Measurements from ENCODE around the gene RBBP8.

RBBP8 gene

GRCh38 chr18:22999647-23000046 is 66.5 kb downstream of the RBBP8 start:
- DNase-seq = no peak

DNA sequence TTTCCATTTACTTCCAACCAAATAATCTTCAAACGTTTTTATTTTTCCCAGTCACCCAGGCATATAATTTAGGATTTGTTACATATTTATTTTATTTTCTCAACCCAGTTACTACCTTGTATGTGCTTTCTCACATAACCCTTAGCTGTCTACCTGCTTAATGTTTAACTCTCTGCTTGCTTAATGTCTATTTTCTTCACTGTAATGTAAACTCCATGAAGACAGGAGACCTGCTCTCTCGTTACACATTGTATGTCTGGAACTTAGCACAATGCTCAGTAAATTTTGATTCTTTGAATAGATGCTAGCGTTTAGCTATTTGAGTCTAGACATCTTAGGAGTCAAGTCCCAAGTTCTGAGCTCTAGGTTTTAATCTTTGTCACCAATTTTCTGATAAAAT is 70.2 kb downstream of the RBBP8 start:
- no peak for DNase-seq

DNA sequence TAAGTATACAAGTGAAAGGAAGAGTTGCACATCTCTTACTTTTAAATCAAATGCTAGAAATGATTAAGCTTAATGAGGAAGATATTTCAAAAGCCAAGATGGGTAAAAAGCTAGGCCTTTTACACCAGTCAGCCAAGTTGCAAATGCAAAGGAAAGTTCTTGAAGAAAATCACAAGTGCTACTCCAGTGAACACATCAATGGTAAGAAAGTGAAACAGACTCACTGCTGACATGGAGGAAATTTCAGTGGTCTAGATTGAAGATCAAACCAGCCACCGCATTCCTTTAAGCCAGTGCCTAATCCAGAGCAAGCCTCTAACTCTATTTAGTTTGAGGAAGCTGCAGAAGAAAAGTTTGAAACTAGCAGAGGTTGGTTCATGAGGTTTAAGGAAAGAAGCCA is 79.1 kb downstream of the RBBP8 start:
- DNase-seq = no peak

DNA sequence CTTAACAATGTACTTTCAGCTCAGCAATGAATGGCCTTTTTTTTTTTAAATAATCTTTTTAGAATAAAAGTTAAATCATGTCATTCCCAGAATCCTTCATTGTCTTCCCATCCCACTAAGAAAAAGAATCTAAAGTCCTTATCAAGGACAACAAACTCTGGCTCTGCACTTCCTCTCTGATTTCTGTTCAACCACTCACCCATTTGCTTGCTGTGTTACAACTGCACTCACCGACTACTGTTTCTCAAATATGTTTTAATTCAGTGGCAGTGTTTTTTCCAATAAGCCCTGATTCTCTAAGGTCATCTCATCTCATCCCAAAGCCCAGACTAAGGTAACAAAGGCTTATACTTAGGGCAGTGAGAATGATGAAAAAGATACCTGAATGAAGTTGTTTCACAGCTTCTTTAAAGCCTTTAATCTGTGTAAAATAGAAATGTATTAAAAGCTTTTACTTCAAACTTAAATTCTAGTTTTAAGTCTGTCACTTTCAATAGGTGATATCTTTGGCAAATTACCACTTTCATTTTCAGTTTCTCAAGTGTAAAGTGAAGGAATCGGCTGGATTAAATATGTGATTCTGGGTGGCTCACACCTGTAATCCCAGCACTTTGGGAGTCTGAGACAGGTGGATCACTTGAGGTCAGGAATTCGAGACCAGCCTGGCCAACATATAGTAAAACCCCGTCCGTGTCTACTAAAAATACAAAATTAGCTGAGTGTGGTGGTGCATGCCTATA is 87.6 kb downstream of the RBBP8 start:
- no peak for DNase-seq

- no peak for DNase-seq
Observed at GRCh38 chr18:23021623-23022022, 88.5 kb downstream of the RBBP8 start.

DNA sequence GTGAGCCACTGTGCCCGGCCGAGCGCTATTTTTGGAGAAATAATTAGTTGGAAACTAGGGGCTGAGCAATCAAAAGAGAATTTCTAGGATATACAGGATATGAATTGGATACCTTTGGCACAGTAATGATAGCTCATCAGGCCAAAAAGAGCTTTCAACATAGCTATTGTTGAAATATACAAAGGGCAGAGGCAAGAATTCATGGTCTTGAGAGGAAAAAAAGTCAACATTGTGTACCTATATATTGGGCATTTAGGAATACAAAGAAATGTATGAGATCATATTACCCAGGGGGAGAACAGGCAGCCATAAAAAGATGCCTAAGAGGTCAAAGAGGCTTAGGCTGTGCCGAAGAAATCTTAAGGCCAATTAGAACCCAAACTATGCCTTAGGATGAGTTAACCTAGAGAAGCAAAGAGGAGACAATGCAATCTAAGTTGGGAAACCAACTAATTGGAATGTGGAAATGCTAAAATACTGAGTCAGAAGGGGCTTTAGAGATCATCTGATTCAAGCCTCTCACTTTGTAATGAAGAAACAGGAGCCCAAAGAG is 99.0 kb downstream of the RBBP8 start:
- DNase-seq = no peak

DNA sequence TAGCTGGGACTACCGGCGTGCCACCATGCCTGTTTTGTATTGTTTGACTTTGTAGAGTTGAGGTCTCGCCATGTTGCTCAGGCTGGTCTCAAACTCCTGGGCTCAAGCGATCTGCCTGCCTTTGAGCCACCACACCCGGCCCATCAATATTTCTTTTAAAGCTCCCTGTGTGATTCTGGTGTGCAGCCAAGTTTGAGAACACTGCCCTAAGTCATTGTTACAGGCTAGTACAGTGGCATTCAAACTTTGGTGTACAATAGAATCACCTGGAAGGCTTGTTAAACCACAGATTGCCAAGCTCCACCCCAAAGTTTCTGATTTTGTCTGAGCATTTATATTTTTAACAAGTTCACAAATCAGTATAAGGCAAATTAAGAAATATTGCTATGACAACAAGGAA is 99.9 kb downstream of the RBBP8 start:
- DNase-seq = no peak

- DNase-seq = no peak
Observed at GRCh38 chr18:23036660-23037201, 103.6 kb downstream of the RBBP8 start.

GRCh38 chr18:23037646-23038045 is 104.5 kb downstream of the RBBP8 start:
- DNase-seq = no peak

DNA sequence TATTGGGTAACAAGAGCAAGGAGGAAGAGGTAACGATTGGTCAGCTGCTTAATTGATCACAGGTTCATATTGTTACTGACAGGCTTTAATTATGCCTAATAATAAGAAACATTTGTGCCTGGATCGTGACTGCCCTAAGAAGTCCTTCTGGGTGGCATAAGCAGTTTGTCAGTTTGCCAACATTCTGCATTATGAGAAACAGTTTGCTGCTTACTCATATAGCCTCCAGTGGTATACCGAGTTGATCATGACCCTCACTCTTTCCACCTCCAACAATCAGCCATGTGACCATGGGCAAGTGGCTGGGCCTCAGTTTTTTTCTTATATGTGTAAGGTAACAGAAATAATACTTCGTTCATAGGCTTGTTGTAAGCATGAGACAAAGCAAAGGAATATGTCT is 105.6 kb downstream of the RBBP8 start:
- DNase-seq = no peak

DNA sequence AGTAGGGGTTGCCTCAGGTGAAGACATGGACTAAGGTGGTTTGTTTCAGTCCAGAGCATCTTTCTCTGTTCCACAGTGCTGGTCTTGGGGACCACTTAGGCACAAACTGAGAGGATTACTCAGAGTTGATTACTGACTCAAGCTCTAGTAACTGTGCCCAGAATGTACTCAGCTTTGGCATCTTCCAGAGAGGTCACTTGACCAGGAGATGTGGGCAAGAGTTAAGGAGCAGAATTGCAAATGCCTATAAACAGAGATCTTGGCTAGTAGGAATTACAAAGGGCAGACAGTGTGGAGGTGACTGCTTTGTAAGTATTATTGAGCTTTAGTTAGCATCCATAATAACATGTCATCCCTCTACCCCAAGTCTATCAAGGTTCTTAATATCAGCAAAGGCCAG is 109.0 kb downstream of the RBBP8 start:
- DNase-seq = no peak

GRCh38 chr18:23043803-23044376 is 110.8 kb downstream of the RBBP8 start:
- no peak for DNase-seq

DNA sequence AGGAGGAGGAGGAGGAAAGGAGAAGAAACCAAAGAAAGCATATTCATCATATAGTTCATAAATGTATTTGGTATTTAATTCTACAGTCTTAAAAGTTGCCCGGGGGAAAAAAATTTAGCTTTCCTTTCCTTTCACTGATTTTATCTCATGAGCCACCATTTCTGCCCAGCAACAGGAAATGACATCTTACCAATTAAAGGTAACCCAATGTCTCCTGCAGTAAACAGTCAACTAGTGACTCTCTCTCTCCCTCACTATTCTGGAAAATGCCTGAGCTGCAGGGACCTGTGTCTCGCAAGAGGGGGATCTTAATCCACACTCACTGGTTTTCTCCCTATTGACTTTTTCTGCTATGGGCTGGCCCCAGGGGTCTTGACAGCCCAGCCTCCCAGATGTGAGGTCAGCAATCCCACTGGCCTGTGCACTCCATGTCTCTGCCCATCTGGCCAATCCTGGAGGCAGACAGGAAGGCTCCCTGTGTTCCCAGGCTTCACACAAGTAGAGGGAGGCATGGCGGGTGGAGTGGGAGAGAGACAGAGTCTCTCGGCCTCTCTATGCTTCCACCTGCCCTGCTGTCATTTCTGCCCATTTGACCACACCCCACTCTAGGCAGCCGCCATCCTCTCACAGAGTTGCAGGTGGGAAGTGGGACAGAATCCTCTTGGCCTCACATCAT is 116.7 kb downstream of the RBBP8 start:
- DNase-seq = no peak

DNA sequence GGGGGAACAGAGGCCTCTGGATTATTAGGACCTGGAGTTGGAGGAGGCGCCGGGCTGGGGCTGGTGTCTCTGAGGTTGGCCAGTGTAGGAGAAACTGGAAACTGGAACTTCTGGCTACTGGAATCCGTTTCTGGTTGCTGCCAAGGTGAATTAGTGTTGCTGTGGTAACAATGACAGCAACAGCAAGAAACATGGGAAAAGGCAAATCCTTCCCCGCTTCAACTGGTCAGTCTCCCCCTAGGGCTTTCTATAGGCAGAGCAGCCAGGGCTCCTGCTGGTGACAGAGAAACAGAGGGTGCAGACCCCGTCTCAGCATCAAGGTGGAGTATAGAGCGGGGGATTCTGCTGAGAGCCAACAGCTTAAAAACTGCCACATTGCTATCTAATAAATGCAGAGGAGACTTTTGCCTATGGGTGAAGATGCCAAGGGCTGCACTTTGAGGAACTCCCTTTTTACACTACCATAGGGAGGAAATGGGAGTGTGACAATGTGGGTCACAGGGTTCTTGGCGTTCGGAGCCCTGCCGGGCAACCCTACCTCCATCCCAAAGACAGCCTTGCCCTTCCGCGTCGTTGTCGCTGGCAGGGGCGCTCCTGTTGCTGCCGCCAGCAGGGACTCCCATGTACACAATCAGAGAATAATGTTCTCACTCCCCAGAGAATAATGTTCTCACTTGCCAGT is 120.8 kb downstream of the RBBP8 start:
- no peak for DNase-seq

DNA sequence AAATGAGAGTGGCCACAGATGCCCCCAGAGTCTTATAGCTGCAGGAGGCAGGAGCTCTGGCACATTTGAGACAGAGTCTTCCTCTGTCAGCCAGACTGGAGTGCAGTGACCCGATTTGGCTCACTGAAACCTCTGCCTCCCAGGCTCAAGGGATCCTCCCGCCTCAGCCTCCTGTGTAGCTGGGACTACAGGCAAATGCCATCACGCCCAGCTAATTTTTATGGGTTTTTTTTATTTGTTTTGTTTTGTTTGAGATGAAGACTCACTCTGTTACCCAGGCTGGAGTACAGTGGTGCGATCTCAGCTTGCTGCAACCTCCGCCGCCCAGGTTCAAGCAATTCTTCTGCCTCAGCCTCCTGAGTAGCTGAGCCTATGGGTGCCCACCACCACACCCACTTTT is 121.4 kb downstream of the RBBP8 start:
- DNase-seq = no peak

- DNase-seq = no peak
Observed at GRCh38 chr18:23056315-23056714, 123.2 kb downstream of the RBBP8 start.

DNA sequence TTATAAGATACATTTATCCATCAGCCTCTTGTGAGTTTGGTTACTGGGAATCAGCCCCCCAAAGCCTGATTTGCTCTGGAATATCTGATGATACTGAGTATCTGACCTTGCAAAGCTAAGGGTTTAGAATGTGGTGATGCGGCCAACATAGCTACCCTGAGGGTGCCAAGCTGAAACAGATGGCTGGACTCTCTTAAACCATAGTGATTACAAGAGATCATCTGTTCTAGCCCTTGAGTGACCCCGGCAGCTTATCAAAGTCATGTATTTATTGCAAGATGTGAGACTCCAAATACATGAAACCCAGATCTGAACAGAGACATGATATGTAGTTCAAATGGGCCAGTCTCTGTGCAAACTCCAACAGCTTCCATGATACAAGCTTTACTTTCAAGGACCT is 124.0 kb downstream of the RBBP8 start:
- DNase-seq = no peak

GRCh38 chr18:23058746-23059415 is 125.8 kb downstream of the RBBP8 start:
- no peak for DNase-seq

DNA sequence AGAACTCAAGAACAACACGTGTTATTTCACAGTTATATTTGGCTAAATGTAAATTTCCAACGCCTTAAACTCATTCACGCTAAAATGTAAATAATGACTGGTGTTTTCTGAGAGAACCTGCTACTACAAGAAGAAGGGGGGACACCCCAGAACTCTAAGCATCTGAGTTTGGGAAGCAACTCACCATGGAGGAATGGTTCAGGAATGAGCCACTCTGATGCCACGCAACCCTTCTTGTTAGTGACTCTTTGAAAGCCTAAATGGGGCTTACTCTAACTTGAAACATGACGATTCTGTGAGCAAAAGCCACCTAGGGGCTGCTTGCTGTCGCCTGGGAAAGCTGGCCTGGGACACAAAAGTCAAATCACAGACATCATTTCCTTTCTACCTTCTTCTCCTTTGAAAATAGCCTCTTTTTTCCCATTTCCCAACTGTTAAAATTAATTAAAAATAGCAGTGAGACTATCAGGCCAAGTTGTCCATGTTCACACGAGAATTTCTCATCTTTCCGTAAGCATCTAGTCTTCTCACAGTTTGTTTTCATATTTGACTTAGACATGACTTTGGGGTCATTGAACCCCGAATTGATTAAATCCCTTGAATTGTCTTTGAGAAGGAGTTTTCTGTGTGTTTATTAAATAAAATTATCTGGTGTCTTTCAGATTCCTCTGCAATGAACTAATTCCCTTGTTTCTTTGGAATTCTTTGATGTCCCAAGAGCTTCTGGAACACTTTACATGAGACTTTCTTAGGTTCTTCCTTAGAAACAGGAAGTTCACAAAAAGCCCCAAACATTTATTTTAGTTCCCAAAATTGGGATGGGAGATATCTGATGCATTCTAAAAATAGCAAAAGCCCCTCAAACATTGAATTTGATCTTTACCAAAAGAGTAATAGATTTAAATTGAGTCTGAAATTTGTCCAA is 126.7 kb downstream of the RBBP8 start:
- no peak for DNase-seq

DNA sequence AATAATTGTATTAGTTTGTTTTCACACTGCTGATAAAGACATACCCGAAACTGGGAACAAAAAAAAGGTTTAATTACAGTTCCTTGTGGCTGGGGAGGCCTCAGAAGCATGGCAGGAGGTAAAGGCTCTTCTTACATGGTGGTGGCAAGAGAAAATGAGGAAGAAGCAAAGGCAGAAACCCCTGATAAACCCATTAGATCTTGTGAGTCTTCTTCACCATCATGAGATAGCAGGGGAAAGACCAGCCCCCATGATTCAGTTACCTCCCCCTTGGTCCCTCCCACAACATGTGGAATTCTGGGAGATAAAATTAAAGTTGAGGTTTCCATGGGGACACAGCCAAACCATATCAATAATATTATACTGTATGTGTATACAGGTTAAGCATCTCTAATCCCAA is 128.9 kb downstream of the RBBP8 start:
- DNase-seq = no peak

DNA sequence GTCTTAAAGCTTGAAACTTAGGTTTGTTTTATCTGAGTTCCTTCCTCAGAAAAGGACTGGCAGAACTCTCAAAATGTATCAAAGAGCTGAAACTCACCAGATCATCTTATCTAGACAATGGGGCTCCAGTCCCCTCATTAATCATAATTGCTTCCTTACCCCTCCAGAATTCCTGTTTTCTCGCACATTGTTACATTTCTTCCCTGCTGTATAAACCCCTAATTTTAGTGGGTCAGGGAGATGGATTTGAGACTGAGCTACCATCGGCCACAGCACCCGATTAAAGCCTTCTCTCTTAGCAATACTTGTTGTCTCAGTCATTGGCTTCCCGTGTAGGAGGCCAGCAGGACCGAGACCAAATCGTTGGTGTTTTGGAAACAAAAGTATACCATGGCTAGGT is 130.4 kb downstream of the RBBP8 start:
- no peak for DNase-seq
